RWPE2 (cell line): ENCODE measurements around the gene NEO1.

Experiments
- ATAC-seq: fragments of 200-7000 bp; cut with Tn5 transposase; 3 replicates; pipeline ENCODE4 v1.9.1; 2021; ENCODE audit warnings: low read depth
- DNase-seq: peaks from one replicate; pipeline ENCODE4 v3.0.0-alpha.2; 2020; ENCODE audit warnings: low spot score
- H3K27ac ChIP-seq: fragments of 450-650 bp; 2 replicates; pipeline ENCODE4 v1.5.1; 2017; ENCODE audit warnings: mild to moderate bottlenecking; ENCODE audit not compliant: poor library complexity, severe bottlenecking
- H3K27me3 ChIP-seq: fragments of 250-450 bp; sonication (Bioruptor Pico); 2 replicates; pipeline ENCODE4 v1.5.1; 2021; ENCODE audit warnings: mild to moderate bottlenecking, moderate library complexity; ENCODE audit not compliant: insufficient read depth, poor library complexity, severe bottlenecking
- H3K36me3 ChIP-seq: fragments of 250-450 bp; sonication (Bioruptor Pico); 2 replicates; pipeline ENCODE4 v1.5.1; 2020; ENCODE audit warnings: low read depth, mild to moderate bottlenecking, moderate library complexity
- H3K4me1 ChIP-seq: fragments of 250-450 bp; sonication (Bioruptor Pico); 2 replicates; pipeline ENCODE4 v1.5.1; 2021; ENCODE audit warnings: mild to moderate bottlenecking, moderate library complexity; ENCODE audit not compliant: insufficient read depth, poor library complexity, severe bottlenecking
- H3K4me3 ChIP-seq: fragments of 250-450 bp; sonication (Bioruptor Pico); 2 replicates; pipeline ENCODE4 v1.5.1; 2021; ENCODE audit warnings: mild to moderate bottlenecking, moderate library complexity; ENCODE audit not compliant: severe bottlenecking
- H3K9me3 ChIP-seq: fragments of 250-450 bp; sonication (Bioruptor Pico); 2 replicates; pipeline ENCODE4 v1.5.1; 2021; ENCODE audit warnings: mild to moderate bottlenecking, moderate library complexity; ENCODE audit not compliant: severe bottlenecking
- CTCF ChIP-seq: fragments of 450-650 bp; IDR thresholded peaks from one replicate; pipeline ENCODE4 v1.5.1; 2017; ENCODE audit warnings: mild to moderate bottlenecking, moderate library complexity; ENCODE audit not compliant: poor library complexity, severe bottlenecking

The NEO1 gene

GRCh38 chr15:73341886-73342600 lies 289.8 kb downstream of the NEO1 start:
- no peaks in the 10 kb centered on the region for H3K36me3 ChIP-seq
- no peak for DNase-seq

GRCh38 chr15:73344056-73344455 lies 291.8 kb downstream of the NEO1 start:
- TF ChIP-seq CTCF: no peak
- no peak overlapping the region for H3K4me3 ChIP-seq
- DNase-seq: no peak
- H3K9me3 ChIP-seq: no peaks in the 10 kb centered on the region
- no peak for ATAC-seq
- H3K4me1 ChIP-seq: no peaks in the 10 kb centered on the region
- H3K27me3 ChIP-seq: no peaks in the 10 kb centered on the region
- no peak overlapping the region for H3K27ac ChIP-seq
- no peaks in the 10 kb centered on the region for H3K36me3 ChIP-seq

More at GRCh38 chr15:73341886-73342600, 289.8 kb downstream of the NEO1 start:
- Histone ChIP-seq H3K27ac (no peak overlapping the region), H3K4me3 (no peak overlapping the region), H3K9me3 (no peaks in the 10 kb centered on the region), H3K4me1 (no peaks in the 10 kb centered on the region), H3K27me3 (no peaks in the 10 kb centered on the region)
- TF ChIP-seq CTCF: no peak
- no peak for ATAC-seq

- TF ChIP-seq CTCF: no peak
These were observed 293.4 kb downstream of the NEO1 start for GRCh38 chr15:73345658-73346057.

GRCh38 chr15:73346735-73347312 lies 294.6 kb downstream of the NEO1 start:
- peaks cover 6% of the 10 kb centered on the region for H3K27me3 ChIP-seq
- TF ChIP-seq CTCF: no peak

More at GRCh38 chr15:73345658-73346057, 293.4 kb downstream of the NEO1 start:
- Histone ChIP-seq H3K9me3 (no peaks in the 10 kb centered on the region), H3K4me1 (no peaks in the 10 kb centered on the region), H3K27me3 (no peaks in the 10 kb centered on the region), H3K4me3 (no peak overlapping the region), H3K36me3 (no peaks in the 10 kb centered on the region), H3K27ac (no peak overlapping the region)
- ATAC-seq (no peak), DNase-seq (no peak)

GRCh38 chr15:73349191-73349590 lies 296.9 kb downstream of the NEO1 start:
- no peak overlapping the region for H3K4me3 ChIP-seq
- no peak overlapping the region for H3K27ac ChIP-seq
- no peak for ATAC-seq
- no peaks in the 10 kb centered on the region for H3K9me3 ChIP-seq
- TF ChIP-seq CTCF: no peak
- peaks cover 6% of the 10 kb centered on the region for H3K27me3 ChIP-seq
- DNase-seq: no peak
- no peaks in the 10 kb centered on the region for H3K36me3 ChIP-seq
- no peaks in the 10 kb centered on the region for H3K4me1 ChIP-seq

More at GRCh38 chr15:73346735-73347312, 294.6 kb downstream of the NEO1 start:
- no peaks in the 10 kb centered on the region for H3K9me3 ChIP-seq
- no peak for DNase-seq
- H3K27ac ChIP-seq: no peak overlapping the region
- no peak overlapping the region for H3K4me3 ChIP-seq
- no peaks in the 10 kb centered on the region for H3K4me1 ChIP-seq
- no peaks in the 10 kb centered on the region for H3K36me3 ChIP-seq
- peak; percentile 86 for ATAC-seq
